ENCODE results near the gene MBP. TPM values are rescaled to one million over a fixed set of nuclear protein-coding genes. Genes with fewer than 3 reads are reported as not detected.

The MBP gene
- total and polyA plus RNA-seq, 2 donors (not counting 3 experiments of a cell fraction or from before 2014, with no cell fraction given): 1.7 to 2.3 TPM

DNA sequence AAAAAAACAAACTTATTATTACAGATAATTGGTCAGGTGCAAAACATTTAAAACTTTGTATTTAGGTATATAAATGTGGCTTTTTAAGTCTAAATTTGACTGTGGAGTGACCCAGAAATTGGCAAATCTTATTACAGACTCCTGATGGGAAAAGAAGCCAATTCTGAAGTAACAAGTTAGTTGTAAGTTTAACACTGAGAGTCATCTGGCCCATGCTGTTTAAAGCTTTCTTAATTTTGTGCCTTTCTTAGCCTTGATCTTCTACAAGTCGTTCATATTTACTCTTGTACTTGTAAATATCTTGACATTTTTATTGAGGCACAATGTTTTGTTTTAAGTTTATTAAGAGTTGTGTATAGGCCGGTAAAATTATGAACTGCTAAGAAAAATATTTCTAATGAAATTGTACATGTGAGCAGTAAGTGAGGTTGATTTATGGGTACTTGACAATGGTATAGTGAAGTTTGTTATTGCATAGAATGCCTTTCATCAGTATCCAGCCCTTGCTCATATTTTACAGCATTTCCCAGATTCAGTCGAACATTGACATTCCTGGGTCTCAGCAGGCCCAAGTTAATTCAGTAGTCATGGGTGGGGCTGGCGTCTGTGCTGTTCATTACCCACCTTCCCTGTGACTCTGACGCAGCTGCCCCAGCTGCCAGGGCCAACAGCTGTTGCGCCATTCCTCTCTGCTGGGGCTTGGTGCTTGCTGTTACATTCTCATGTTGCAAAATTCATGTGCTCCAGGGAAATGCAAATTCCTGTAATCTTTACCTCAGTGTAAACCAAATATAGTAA is 188.8 kb downstream of the MBP start:
- H4K20me1 ChIP-seq (replicated peaks; ENCODE audit: control insufficient read depth, extremely low read depth, insufficient read depth, low read length): no peaks in the 10 kb centered on the region
- no peaks in the 10 kb centered on the region for H3K4me1 ChIP-seq (ENCODE audit: control insufficient read depth, extremely low read depth, insufficient read depth, low read length)
- no peak for DNase-seq (ENCODE audit: low read depth, low spot score)
- H3K9me3 ChIP-seq (replicated peaks; ENCODE audit: control insufficient read depth, insufficient read depth, low read length): no peaks in the 10 kb centered on the region
- dilution Hi-C loops (cut with MboI; ENCODE audit: extremely low pct_ligation_motif_present, low sequenced_read_pairs) (no loop called here), intact Hi-C loops (cut with micrococcal nuclease) (no loop called here)
- H3K9ac ChIP-seq (replicated peaks; ENCODE audit: extremely low read depth, insufficient read depth, low read length): no peak overlapping the region
- no peaks in the 10 kb centered on the region for H3K9me1 ChIP-seq (replicated peaks; ENCODE audit: control insufficient read depth, extremely low read depth, insufficient read depth, low read length)
- ChIA-PET POLR2A (no interaction called here), CTCF (interaction anchor here (1.5 kb wide), 2 partner anchors 20 to 142 kb away, joined by 3 to 4 read pairs; no protein-coding TSS in a partner anchor)
- H3K4me3 ChIP-seq (replicated peaks in 1 of 3; ENCODE audit: insufficient read depth in 1 of 3, low read depth in 1 of 3, low read length in 3 of 3): no peak overlapping the region
- H3K27ac ChIP-seq (ENCODE audit: insufficient read depth, low read depth, low read length): no peak overlapping the region
- H2AFZ ChIP-seq (ENCODE audit: low read depth, low read length): no peak overlapping the region
- TF ChIP-seq, protein P1, sequence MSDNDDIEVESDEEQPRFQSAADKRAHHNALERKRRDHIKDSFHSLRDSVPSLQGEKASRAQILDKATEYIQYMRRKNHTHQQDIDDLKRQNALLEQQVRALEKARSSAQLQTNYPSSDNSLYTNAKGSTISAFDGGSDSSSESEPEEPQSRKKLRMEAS (IDR thresholded peaks at IDR 0.05; ENCODE audit: insufficient read depth, insufficient read length): no peak
- TF ChIP-seq MYC (IDR thresholded peaks at IDR 0.05; ENCODE audit: low read depth, low read length) (no peak), EZH2 (IDR thresholded peaks at IDR 0.05; ENCODE audit: borderline replicate concordance, low read depth, low read length, severe bottlenecking) (no peak), POLR2A (IDR thresholded peaks at IDR 0.05; ENCODE audit: low read depth, low read length) (no peak), POLR2AphosphoS5 (IDR thresholded peaks at IDR 0.05; ENCODE audit: insufficient read depth, low read depth, low read length) (no peak), FOS (IDR thresholded peaks at IDR 0.05; ENCODE audit: borderline replicate concordance, insufficient read depth, low read length) (no peak), GATA2 (IDR thresholded peaks at IDR 0.05; ENCODE audit: insufficient read depth, insufficient read length, low read depth, low read length) (no peak), JUN (IDR thresholded peaks at IDR 0.05; ENCODE audit: borderline replicate concordance, insufficient read depth, insufficient read length, low read depth) (no peak)
- TF ChIP-seq, protein P2, sequence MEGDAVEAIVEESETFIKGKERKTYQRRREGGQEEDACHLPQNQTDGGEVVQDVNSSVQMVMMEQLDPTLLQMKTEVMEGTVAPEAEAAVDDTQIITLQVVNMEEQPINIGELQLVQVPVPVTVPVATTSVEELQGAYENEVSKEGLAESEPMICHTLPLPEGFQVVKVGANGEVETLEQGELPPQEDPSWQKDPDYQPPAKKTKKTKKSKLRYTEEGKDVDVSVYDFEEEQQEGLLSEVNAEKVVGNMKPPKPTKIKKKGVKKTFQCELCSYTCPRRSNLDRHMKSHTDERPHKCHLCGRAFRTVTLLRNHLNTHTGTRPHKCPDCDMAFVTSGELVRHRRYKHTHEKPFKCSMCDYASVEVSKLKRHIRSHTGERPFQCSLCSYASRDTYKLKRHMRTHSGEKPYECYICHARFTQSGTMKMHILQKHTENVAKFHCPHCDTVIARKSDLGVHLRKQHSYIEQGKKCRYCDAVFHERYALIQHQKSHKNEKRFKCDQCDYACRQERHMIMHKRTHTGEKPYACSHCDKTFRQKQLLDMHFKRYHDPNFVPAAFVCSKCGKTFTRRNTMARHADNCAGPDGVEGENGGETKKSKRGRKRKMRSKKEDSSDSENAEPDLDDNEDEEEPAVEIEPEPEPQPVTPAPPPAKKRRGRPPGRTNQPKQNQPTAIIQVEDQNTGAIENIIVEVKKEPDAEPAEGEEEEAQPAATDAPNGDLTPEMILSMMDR (IDR thresholded peaks at IDR 0.05; ENCODE audit: extremely low read depth in 1 of 2, insufficient read depth in 1 of 2, low read depth in 1 of 2, low read length in 2 of 2): no peak
- no peaks in the 10 kb centered on the region for H3K27me3 ChIP-seq (ENCODE audit: control insufficient read depth in 2 of 2, insufficient read depth in 2 of 2, low read length in 2 of 2)
- H3K36me3 ChIP-seq (ENCODE audit: control insufficient read depth in 2 of 2, extremely low read depth in 1 of 2, insufficient read depth in 2 of 2, low read length in 2 of 2): peaks cover 0 to under 1% of the 10 kb centered on the region in 2 experiments
- H3K79me2 ChIP-seq (ENCODE audit: control insufficient read depth, insufficient read depth, low read length): no peaks in the 10 kb centered on the region
- FAIRE-seq: no peak
- BruUV-seq (replicated peaks): no TSS peak
- no peak overlapping the region for H3K4me2 ChIP-seq (ENCODE audit: insufficient read depth, low read length)

Measured in endothelial cell of umbilical vein (primary cell).